HEK293 (cell line): ENCODE results near the gene PDZD2.
"Not testable (repeated sequence)": the region's sequence is repeated elsewhere in the genome, so short reads cannot be mapped to it uniquely, and the experiment has no call there.

Experiments used
- CTCF ChIP-seq: fragments of 450-650 bp; formaldehyde crosslinking; IDR thresholded peaks from 2 replicates; pipeline ENCODE4 v1.5.1; 2016; ENCODE audit warnings: missing biosample characterization, missing genetic modification characterization
- RBAK ChIP-seq: fragments of 450-650 bp; formaldehyde crosslinking; IDR thresholded peaks from 2 replicates; pipeline ENCODE4 v1.5.1; 2016; ENCODE audit warnings: missing biosample characterization, missing genetic modification characterization
- ZBTB26 ChIP-seq: fragments of 450-650 bp; formaldehyde crosslinking; optimal IDR thresholded peaks from 2 replicates; pipeline ENCODE3; 2016; ENCODE audit warnings: missing biosample characterization, mild to moderate bottlenecking, missing genetic modification characterization
- ZBTB49 ChIP-seq: fragments of 450-650 bp; formaldehyde crosslinking; IDR thresholded peaks from 2 replicates; pipeline ENCODE4 v1.5.1; 2016; ENCODE audit warnings: missing biosample characterization, missing genetic modification characterization, low read depth
- ZNF274 ChIP-seq, 2 experiments: fragments of 200-500 bp in 1 of 2; fragments of 450-650 bp in 1 of 2; sonication (Bioruptor generic) in 1 of 2; formaldehyde crosslinking in 1 of 2; IDR thresholded peaks; 2 replicates each; pipeline versions ENCODE4 v1.5.1 to v1.6.1; 2014 to 2016; ENCODE audit warnings: borderline replicate concordance in 1 of 2, inconsistent platforms in 1 of 2, low read length in 1 of 2, missing biosample characterization in 1 of 2, missing genetic modification characterization in 1 of 2
- ZNF624 ChIP-seq: fragments of 450-650 bp; formaldehyde crosslinking; IDR thresholded peaks from 2 replicates; pipeline ENCODE4 v1.5.1; 2017; ENCODE audit warnings: missing biosample characterization, missing genetic modification characterization
- ZNF639 ChIP-seq: fragments of 450-650 bp; formaldehyde crosslinking; IDR thresholded peaks from 2 replicates; pipeline ENCODE4 v1.5.1; 2016; ENCODE audit warnings: missing biosample characterization, missing genetic modification characterization
- ZNF707 ChIP-seq: fragments of 450-650 bp; formaldehyde crosslinking; IDR thresholded peaks from 2 replicates; pipeline ENCODE4 v1.5.1; 2016; ENCODE audit warnings: missing biosample characterization, missing genetic modification characterization
- ZSCAN5A ChIP-seq: fragments of 450-650 bp; formaldehyde crosslinking; IDR thresholded peaks from 2 replicates; pipeline ENCODE4 v1.5.1; 2016; ENCODE audit warnings: missing biosample characterization, missing genetic modification characterization

- not testable (repeated sequence) for TF ChIP-seq ZNF707; RBAK (tag by site-specific recombination); ZSCAN5A (tag by site-specific recombination); ZBTB49; ZNF639; ZBTB26 (tag by site-specific recombination); CTCF (tag by site-specific recombination); ZNF624 (tag by site-specific recombination); ZNF274 (IDR thresholded peaks at IDR 0.05; ENCODE audit: low read length); ZNF274 (tag by site-specific recombination; IDR thresholded peaks at IDR 0.05; ENCODE audit: borderline replicate concordance)
These were observed 89.9 kb downstream of the PDZD2 start for GRCh38 chr5:31728806-31729205.
